K562 (cell line): ENCODE results near the gene SLC6A16.

Source experiments
- CBFB ChIP-seq: sonication (generic); formaldehyde crosslinking; IDR thresholded peaks from 2 replicates; pipeline ENCODE4 v1.4.0; 2020; ENCODE audit warnings: mild to moderate bottlenecking, missing genetic modification reagents
- CREBBP ChIP-seq: IDR thresholded peaks from one replicate; pipeline ENCODE4 v1.6.1; 2012; ENCODE audit warnings: low read depth, mild to moderate bottlenecking, control low read depth, inconsistent platforms, low read length
- ELF2 ChIP-seq: fragments of 250-450 bp; sonication (Bioruptor Pico); IDR thresholded peaks from 2 replicates; pipeline ENCODE4 v1.5.0; 2021; ENCODE audit warnings: mild to moderate bottlenecking
- EP300 ChIP-seq: IDR thresholded peaks from 2 replicates; pipeline ENCODE4 v1.6.1; 2012; ENCODE audit warnings: low read length, improper control_type of control experiment
- GABPA ChIP-seq: fragments of 200-800 bp; sonication (Bioruptor generic); conservative IDR thresholded peaks from 2 replicates; pipeline ENCODE4 v1.6.1; 2016; ENCODE audit warnings: low read depth, missing genetic modification characterization, missing compliant biosample characterization
- HEY1 ChIP-seq: fragments of 250-450 bp; sonication (Bioruptor Pico); IDR thresholded peaks from 2 replicates; pipeline ENCODE4 v1.5.0; 2020; ENCODE audit warnings: mild to moderate bottlenecking, moderate library complexity, borderline replicate concordance
- JUNB ChIP-seq: fragments of 450-650 bp; formaldehyde crosslinking; conservative IDR thresholded peaks from 2 replicates; pipeline ENCODE4 v1.4.0; 2020; ENCODE audit warnings: mild to moderate bottlenecking
- NCOA1 ChIP-seq: fragments of 450-650 bp; IDR thresholded peaks from 2 replicates; pipeline ENCODE4 v1.6.1; 2016; ENCODE audit warnings: low read depth
- NCOA2 ChIP-seq, 2 experiments: fragments of 450-650 bp; IDR thresholded peaks; 2 replicates each; pipeline ENCODE4 v1.6.1; 2018; ENCODE audit warnings: mild to moderate bottlenecking in 2 of 2, moderate library complexity in 1 of 2; ENCODE audit not compliant: partially characterized antibody in 2 of 2
- PATZ1 ChIP-seq: fragments of 250-450 bp; sonication (Bioruptor Pico); IDR thresholded peaks from 2 replicates; pipeline ENCODE4 v1.5.0; 2020; ENCODE audit warnings: mild to moderate bottlenecking, borderline replicate concordance
- PRPF4 ChIP-seq: fragments of 200-400 bp; formaldehyde crosslinking; IDR thresholded peaks from one replicate; pipeline ENCODE4 v1.6.1; 2017; ENCODE audit warnings: low read length, low read depth, mild to moderate bottlenecking; ENCODE audit not compliant: insufficient read depth, poor library complexity, severe bottlenecking
- TF ChIP-seq, protein P1 (sequence below), 3 experiments: IDR thresholded peaks in 2 of 3; conservative IDR thresholded peaks in 1 of 3; 2 replicates each; pipeline ENCODE4 v1.5.1; 2011 to 2012; ENCODE audit warnings: low read length in 3 of 3, mild to moderate bottlenecking in 3 of 3, control low read depth in 2 of 3, improper control_type of control experiment in 1 of 3, inconsistent platforms in 1 of 3, low read depth in 1 of 3, mixed read lengths in 1 of 3, moderate library complexity in 1 of 3; ENCODE audit not compliant: insufficient read depth in 2 of 3
- TF ChIP-seq, protein P2 (sequence below), 2 experiments: fragments of 450-650 bp in 1 of 2; sonication (generic) in 1 of 2; formaldehyde crosslinking in 1 of 2; IDR thresholded peaks in 1 of 2; conservative IDR thresholded peaks in 1 of 2; 2 replicates each; pipeline versions ENCODE4 v1.6.1 to v1.8.1; 2016 to 2023; ENCODE audit warnings: mild to moderate bottlenecking in 2 of 2, moderate library complexity in 2 of 2, inconsistent platforms in 1 of 2, missing genetic modification reagents in 1 of 2
- TF ChIP-seq, protein P3 (sequence below): sonication (generic); formaldehyde crosslinking; IDR thresholded peaks from 2 replicates; pipeline ENCODE4 v1.8.1; 2023; ENCODE audit warnings: mild to moderate bottlenecking, missing genetic modification reagents

GRCh38 chr19:49282184-49282583, 42.8 kb downstream of the SLC6A16 start:
- TF ChIP-seq NCOA2 (IDR thresholded peaks at IDR 0.05; ENCODE audit: partially characterized antibody in 2 of 2) (no peak), GABPA (tag) (no peak), PRPF4 (no peak), CREBBP (no peak), CBFB (CRISPR knock-in tag) (no peak), PATZ1 (CRISPR knock-in tag) (no peak), EP300 (no peak), NCOA1 (no peak), ELF2 (CRISPR knock-in tag) (no peak), HEY1 (CRISPR knock-in tag) (no peak), JUNB (no peak)
- TF ChIP-seq, protein P1, sequence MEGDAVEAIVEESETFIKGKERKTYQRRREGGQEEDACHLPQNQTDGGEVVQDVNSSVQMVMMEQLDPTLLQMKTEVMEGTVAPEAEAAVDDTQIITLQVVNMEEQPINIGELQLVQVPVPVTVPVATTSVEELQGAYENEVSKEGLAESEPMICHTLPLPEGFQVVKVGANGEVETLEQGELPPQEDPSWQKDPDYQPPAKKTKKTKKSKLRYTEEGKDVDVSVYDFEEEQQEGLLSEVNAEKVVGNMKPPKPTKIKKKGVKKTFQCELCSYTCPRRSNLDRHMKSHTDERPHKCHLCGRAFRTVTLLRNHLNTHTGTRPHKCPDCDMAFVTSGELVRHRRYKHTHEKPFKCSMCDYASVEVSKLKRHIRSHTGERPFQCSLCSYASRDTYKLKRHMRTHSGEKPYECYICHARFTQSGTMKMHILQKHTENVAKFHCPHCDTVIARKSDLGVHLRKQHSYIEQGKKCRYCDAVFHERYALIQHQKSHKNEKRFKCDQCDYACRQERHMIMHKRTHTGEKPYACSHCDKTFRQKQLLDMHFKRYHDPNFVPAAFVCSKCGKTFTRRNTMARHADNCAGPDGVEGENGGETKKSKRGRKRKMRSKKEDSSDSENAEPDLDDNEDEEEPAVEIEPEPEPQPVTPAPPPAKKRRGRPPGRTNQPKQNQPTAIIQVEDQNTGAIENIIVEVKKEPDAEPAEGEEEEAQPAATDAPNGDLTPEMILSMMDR (IDR thresholded peaks at IDR 0.05 in 2 of 3, conservative IDR thresholded peaks at IDR 0.05 in 1 of 3; ENCODE audit: insufficient read depth in 2 of 3, low read depth in 1 of 3, low read length in 3 of 3), result no peak
- TF ChIP-seq, protein P2, sequence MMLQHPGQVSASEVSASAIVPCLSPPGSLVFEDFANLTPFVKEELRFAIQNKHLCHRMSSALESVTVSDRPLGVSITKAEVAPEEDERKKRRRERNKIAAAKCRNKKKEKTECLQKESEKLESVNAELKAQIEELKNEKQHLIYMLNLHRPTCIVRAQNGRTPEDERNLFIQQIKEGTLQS (IDR thresholded peaks at IDR 0.05), result no peak
- TF ChIP-seq, protein P2 (CRISPR knock-in tag; conservative IDR thresholded peaks at IDR 0.05), result no peak
- TF ChIP-seq, protein P3, sequence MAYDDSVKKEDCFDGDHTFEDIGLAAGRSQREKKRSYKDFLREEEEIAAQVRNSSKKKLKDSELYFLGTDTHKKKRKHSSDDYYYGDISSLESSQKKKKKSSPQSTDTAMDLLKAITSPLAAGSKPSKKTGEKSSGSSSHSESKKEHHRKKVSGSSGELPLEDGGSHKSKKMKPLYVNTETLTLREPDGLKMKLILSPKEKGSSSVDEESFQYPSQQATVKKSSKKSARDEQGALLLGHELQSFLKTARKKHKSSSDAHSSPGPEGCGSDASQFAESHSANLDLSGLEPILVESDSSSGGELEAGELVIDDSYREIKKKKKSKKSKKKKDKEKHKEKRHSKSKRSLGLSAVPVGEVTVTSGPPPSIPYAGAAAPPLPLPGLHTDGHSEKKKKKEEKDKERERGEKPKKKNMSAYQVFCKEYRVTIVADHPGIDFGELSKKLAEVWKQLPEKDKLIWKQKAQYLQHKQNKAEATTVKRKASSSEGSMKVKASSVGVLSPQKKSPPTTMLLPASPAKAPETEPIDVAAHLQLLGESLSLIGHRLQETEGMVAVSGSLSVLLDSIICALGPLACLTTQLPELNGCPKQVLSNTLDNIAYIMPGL (CRISPR knock-in tag), result no peak
